Endothelial cell of umbilical vein (primary cell): ENCODE measurements around the gene NRP2. TPM values are rescaled to one million over a fixed set of nuclear protein-coding genes. Genes with fewer than 3 reads are reported as not detected.

Experiments used
- BruUV-seq: library from RNA; stranded (reverse); fragments of 400-500 nt; replicated peaks from 2 replicates; lab custom pipeline; 2021; lab: Mats Ljungman, UMichigan
- CTCF ChIA-PET: fragments of 300-600, 350-600 bp; sonication (Branson Sonifier 250); formaldehyde crosslinking; loops from one replicate; lab custom pipeline; 2021; ENCODE audit warnings: antibody characterized with exemption, inconsistent platforms; lab: Charles Lee
- POLR2A ChIA-PET: fragments of 300-600, 350-600 bp; sonication (Branson Sonifier 250); formaldehyde crosslinking; loops from one replicate; lab custom pipeline; 2021; ENCODE audit warnings: antibody characterized with exemption, inconsistent platforms; lab: Charles Lee
- DNase-seq: peaks from one replicate; pipeline ENCODE4 v3.0.0-alpha.2; 2011; ENCODE audit warnings: low read depth, low spot score
- FAIRE-seq: peaks from 2 replicates; lab custom pipeline; 2011; peaks lifted over from hg19 to GRCh38; lab: Jason Lieb, UNC
- H2AFZ ChIP-seq: 2 replicates; pipeline ENCODE4 v1.6.0; 2012; ENCODE audit warnings: low read depth, low read length, control low read depth, inconsistent platforms
- H3K27ac ChIP-seq: 2 replicates; pipeline ENCODE4 v1.5.1; 2011; ENCODE audit warnings: low read depth, mild to moderate bottlenecking, control low read depth, low read length, moderate library complexity; ENCODE audit not compliant: insufficient read depth
- H3K27me3 ChIP-seq, 2 experiments: 2 replicates each; pipeline versions ENCODE4 v1.6.0 to v1.6.1; 2011; ENCODE audit warnings: low read length in 2 of 2, mixed read lengths in 1 of 2; ENCODE audit not compliant: control insufficient read depth in 2 of 2, insufficient read depth in 2 of 2
- H3K36me3 ChIP-seq, 2 experiments: 2 replicates in 1 of 2; 3 replicates in 1 of 2; pipeline ENCODE4 v1.5.1; 2011; ENCODE audit warnings: low read length in 2 of 2, mild to moderate bottlenecking in 1 of 2, moderate library complexity in 1 of 2; ENCODE audit not compliant: control insufficient read depth in 2 of 2, insufficient read depth in 2 of 2; ENCODE audit errors: extremely low read depth in 1 of 2
- H3K4me1 ChIP-seq: 3 replicates; pipeline ENCODE4 v1.5.1; 2011; ENCODE audit warnings: mild to moderate bottlenecking, low read length; ENCODE audit not compliant: control insufficient read depth, insufficient read depth; ENCODE audit errors: extremely low read depth
- H3K4me2 ChIP-seq: 2 replicates; pipeline ENCODE4 v1.6.1; 2011; ENCODE audit warnings: low read length, control low read depth, mixed read lengths; ENCODE audit not compliant: insufficient read depth
- H3K4me3 ChIP-seq, 3 experiments: fragments of 200-600 bp in 1 of 3; sonication (generic), shearing (Covaris generic) in 1 of 3; replicated peaks in 1 of 3; 2 replicates each; pipeline ENCODE4 v1.5.1; 2011 to 2016; ENCODE audit warnings: control low read depth in 3 of 3, low read length in 3 of 3, mild to moderate bottlenecking in 2 of 3, inconsistent platforms in 1 of 3, low read depth in 1 of 3, moderate library complexity in 1 of 3; ENCODE audit not compliant: insufficient read depth in 1 of 3
- H3K79me2 ChIP-seq: 2 replicates; pipeline ENCODE4 v1.6.0; 2012; ENCODE audit warnings: low read length, inconsistent platforms; ENCODE audit not compliant: control insufficient read depth, insufficient read depth
- H3K9ac ChIP-seq: replicated peaks from 2 replicates; pipeline ENCODE3; 2011; ENCODE audit warnings: low read length, control low read depth; ENCODE audit not compliant: insufficient read depth; ENCODE audit errors: extremely low read depth
- H3K9me1 ChIP-seq: replicated peaks from 3 replicates; pipeline ENCODE4 v1.6.0; 2011; ENCODE audit warnings: mild to moderate bottlenecking, low read length; ENCODE audit not compliant: control insufficient read depth, insufficient read depth; ENCODE audit errors: extremely low read depth
- H3K9me3 ChIP-seq: replicated peaks from 2 replicates; pipeline ENCODE4 v1.5.1; 2012; ENCODE audit warnings: low read length, inconsistent platforms; ENCODE audit not compliant: control insufficient read depth, insufficient read depth
- H4K20me1 ChIP-seq: replicated peaks from 2 replicates; pipeline ENCODE3; 2011; ENCODE audit warnings: mild to moderate bottlenecking, low read length; ENCODE audit not compliant: control insufficient read depth, insufficient read depth; ENCODE audit errors: extremely low read depth
- CTCF ChIP-seq, 2 donors: IDR thresholded peaks; 1 replicate in 1 of 2; 2 replicates in 1 of 2; pipeline ENCODE4 v1.5.1; 2011; ENCODE audit warnings: low read length in 2 of 2, mild to moderate bottlenecking in 2 of 2, moderate library complexity in 2 of 2, control low read depth in 1 of 2, inconsistent platforms in 1 of 2, low read depth in 1 of 2; ENCODE audit not compliant: insufficient read depth in 1 of 2; ENCODE audit errors: extremely low read depth in 1 of 2
- EZH2 ChIP-seq: IDR thresholded peaks from 2 replicates; pipeline ENCODE4 v1.6.1; 2012; ENCODE audit warnings: borderline replicate concordance, low read depth, mild to moderate bottlenecking, moderate library complexity, low read length, inconsistent platforms; ENCODE audit not compliant: severe bottlenecking
- FOS ChIP-seq: IDR thresholded peaks from 2 replicates; pipeline ENCODE4 v1.6.1; 2011; ENCODE audit warnings: mild to moderate bottlenecking, low read length, moderate library complexity, borderline replicate concordance; ENCODE audit not compliant: insufficient read depth
- GATA2 ChIP-seq: IDR thresholded peaks from 2 replicates; pipeline ENCODE4 v1.7.0; 2011; ENCODE audit warnings: low read depth, mild to moderate bottlenecking, moderate library complexity, mixed read lengths, low read length; ENCODE audit not compliant: insufficient read length, insufficient read depth
- JUN ChIP-seq: IDR thresholded peaks from 2 replicates; pipeline ENCODE4 v1.6.1; 2011; ENCODE audit warnings: borderline replicate concordance, low read depth; ENCODE audit not compliant: insufficient read length, insufficient read depth
- MAX ChIP-seq: IDR thresholded peaks from 2 replicates; pipeline ENCODE4 v1.6.1; 2011; ENCODE audit not compliant: insufficient read depth, insufficient read length
- MYC ChIP-seq: IDR thresholded peaks from one replicate; pipeline ENCODE4 v1.6.1; 2011; ENCODE audit warnings: mild to moderate bottlenecking, low read depth, low read length
- POLR2A ChIP-seq: IDR thresholded peaks from 2 replicates; pipeline ENCODE4 v1.6.1; 2012; ENCODE audit warnings: low read depth, mild to moderate bottlenecking, control low read depth, low read length
- POLR2AphosphoS5 ChIP-seq: IDR thresholded peaks from 2 replicates; pipeline ENCODE4 v1.6.1; 2012; ENCODE audit warnings: low read depth, mild to moderate bottlenecking, control low read depth, low read length, moderate library complexity; ENCODE audit not compliant: insufficient read depth
- dilution Hi-C: fragments of 300-500 bp; cut with MboI; formaldehyde crosslinking; loops from one replicate; pipeline ENCODE4 v1.15.0; 2019; ENCODE audit warnings: low sequenced_read_pairs; ENCODE audit not compliant: extremely low pct_ligation_motif_present
- intact Hi-C: fragments of 100-400 bp; cut with micrococcal nuclease; formaldehyde crosslinking; loops from one replicate; pipeline ENCODE4 v1.10.0; 2022
- polyA plus RNA-seq, 4 experiments: library from polyadenylated mRNA; depleted of rRNA in 3 of 4; stranded (reverse) in 3 of 4; unstranded in 1 of 4; fragments of >200 nt; gene quantifications; 2 replicates each; pipeline versions ENCODE4 v1.2.1 to v1.2.3, GENCODE V29; 2011 to 2012; ENCODE audit warnings: missing spikeins in 1 of 4
- total RNA-seq: library from RNA; stranded (reverse); gene quantifications from 2 replicates; pipeline ENCODE4 v1.2.3, GENCODE V29; 2021

The NRP2 gene
- total and polyA plus RNA-seq, 2 donors (not counting 3 experiments of a cell fraction or from before 2014, with no cell fraction given): 160 to 240 TPM

GRCh38 chr2:205772983-205773382 is 90.7 kb downstream of the NRP2 start:
- no peak for DNase-seq
- H3K9me3 ChIP-seq: no peaks in the 10 kb centered on the region

More at GRCh38 chr2:205772983-205773382, 90.7 kb downstream of the NRP2 start:
- ChIA-PET CTCF (interaction anchor here (0.7 kb wide), 1 partner anchor 39 kb away, joined by 3 read pairs; no protein-coding TSS in a partner anchor), POLR2A (no interaction called here)
- no peak overlapping the region for H2AFZ ChIP-seq
- H3K4me2 ChIP-seq: no peak overlapping the region
- H3K27me3 ChIP-seq: no peaks in the 10 kb centered on the region
- no peak for FAIRE-seq
- peaks cover 0 to 29% of the 10 kb centered on the region in 2 experiments for H3K36me3 ChIP-seq
- TF ChIP-seq POLR2AphosphoS5 (no peak), EZH2 (no peak), MYC (no peak), MAX (no peak), FOS (no peak), GATA2 (no peak), JUN (no peak), POLR2A (no peak), CTCF (IDR thresholded peaks at IDR 0.05; ENCODE audit: extremely low read depth in 1 of 2, insufficient read depth in 1 of 2, low read depth in 1 of 2, low read length in 2 of 2) (no peak)
- no peaks in the 10 kb centered on the region for H3K79me2 ChIP-seq
- H4K20me1 ChIP-seq: no peaks in the 10 kb centered on the region
- BruUV-seq: no TSS peak
- dilution Hi-C loops (no loop called here), intact Hi-C loops (no loop called here)
- no peak overlapping the region for H3K27ac ChIP-seq
- no peak overlapping the region for H3K4me3 ChIP-seq
- peaks cover 24% of the 10 kb centered on the region for H3K4me1 ChIP-seq
- no peaks in the 10 kb centered on the region for H3K9me1 ChIP-seq
- H3K9ac ChIP-seq: no peak overlapping the region
